Measurements from ENCODE around the gene SMURF2. TPM values are rescaled to one million over a fixed set of nuclear protein-coding genes. Genes with fewer than 3 reads are reported as not detected.

The SMURF2 gene
- total and polyA plus RNA-seq, 10 donors, result 5.4 to 35.7 (median 25.0) TPM

- H3K4me1 ChIP-seq, result peaks cover 11 to 96% (median 61%) of the 10 kb centered on the region in 6 donors
- TF ChIP-seq CTCF (IDR thresholded peaks at IDR 0.05 in 8 of 11, conservative IDR thresholded peaks at IDR 0.05 in 3 of 11) (no peak), POLR2AphosphoS5 (IDR thresholded peaks at IDR 0.05) (no peak), POLR2A (IDR thresholded peaks at IDR 0.05) (no peak)
- no peaks in the 10 kb centered on the region for H3K27me3 ChIP-seq (replicated peaks in 1 of 7)
- no peak overlapping the region for H3K4me3 ChIP-seq
- no peaks in the 10 kb centered on the region for H3K36me3 ChIP-seq
- H3K9me3 ChIP-seq, result no peaks in the 10 kb centered on the region
- peak overlapping the region in 2 of 8 donors; percentile 31 to 40 for H3K27ac ChIP-seq
- intact Hi-C loops (cut with DNase I; ENCODE audit: low total_unique reads), result no loop called here
- no peak for DNase-seq
- 68 to 85% (median 78%) methylated on average over 3 of the region's 3 CpGs for WGBS, 5 donors
These were observed 29.9 kb downstream of the SMURF2 start for GRCh38 chr17:64632194-64632593.

GRCh38 chr17:64630309-64631223 lies 31.5 kb downstream of the SMURF2 start:
- TF ChIP-seq POLR2AphosphoS5 (IDR thresholded peaks at IDR 0.05), result no peak
- no peak for TF ChIP-seq CTCF (IDR thresholded peaks at IDR 0.05 in 8 of 11, conservative IDR thresholded peaks at IDR 0.05 in 3 of 11)
- TF ChIP-seq POLR2A (IDR thresholded peaks at IDR 0.05), result no peak
- no peak overlapping the region for H3K4me3 ChIP-seq
- intact Hi-C loops (cut with DNase I; ENCODE audit: low total_unique reads), result no loop called here
- no peak for DNase-seq
- H3K4me1 ChIP-seq, result peaks cover 11 to 83% (median 55%) of the 10 kb centered on the region in 6 donors
- peaks cover 0 to 5% (median 0%) of the 10 kb centered on the region in 6 donors for H3K36me3 ChIP-seq
- no peaks in the 10 kb centered on the region for H3K27me3 ChIP-seq (replicated peaks in 1 of 7)
- H3K9me3 ChIP-seq, result no peaks in the 10 kb centered on the region
- no peak overlapping the region for H3K27ac ChIP-seq
- 85 to 90% (median 90%) methylated on average over 6 of the region's 6 CpGs for WGBS, 5 donors

- no peaks in the 10 kb centered on the region for H3K27me3 ChIP-seq (replicated peaks in 1 of 7)
- no peaks in the 10 kb centered on the region for H3K9me3 ChIP-seq
- TF ChIP-seq CTCF (IDR thresholded peaks at IDR 0.05 in 8 of 11, conservative IDR thresholded peaks at IDR 0.05 in 3 of 11) (no peak), POLR2AphosphoS5 (IDR thresholded peaks at IDR 0.05) (no peak), POLR2A (IDR thresholded peaks at IDR 0.05) (no peak)
- intact Hi-C loops (cut with DNase I; ENCODE audit: low total_unique reads), result no loop called here
- H3K27ac ChIP-seq, result no peak overlapping the region
- no peak overlapping the region for H3K4me3 ChIP-seq
- WGBS, 5 donors, result 50 to 76% (median 58%) methylated on average over 1 of the region's 1 CpG
- H3K36me3 ChIP-seq, result peaks cover 0 to 12% (median 0%) of the 10 kb centered on the region in 6 donors
- no peak for DNase-seq
- H3K4me1 ChIP-seq, result peaks cover 6 to 66% (median 49%) of the 10 kb centered on the region in 6 donors
These were observed 33.5 kb downstream of the SMURF2 start for GRCh38 chr17:64628641-64629040.

GRCh38 chr17:64627797-64628196 lies 34.3 kb downstream of the SMURF2 start:
- TF ChIP-seq CTCF (IDR thresholded peaks at IDR 0.05 in 8 of 11, conservative IDR thresholded peaks at IDR 0.05 in 3 of 11) (no peak), POLR2A (IDR thresholded peaks at IDR 0.05) (no peak), POLR2AphosphoS5 (IDR thresholded peaks at IDR 0.05) (no peak)
- DNase-seq, result no peak
- H3K27me3 ChIP-seq (replicated peaks in 1 of 7), result no peaks in the 10 kb centered on the region
- H3K4me3 ChIP-seq, result no peak overlapping the region
- H3K9me3 ChIP-seq, result no peaks in the 10 kb centered on the region
- H3K4me1 ChIP-seq, result peaks cover 6 to 66% (median 43%) of the 10 kb centered on the region in 6 donors
- H3K36me3 ChIP-seq, result peaks cover 0 to 12% (median 0%) of the 10 kb centered on the region in 6 donors
- WGBS, 5 donors, result 86 to 99% (median 95%) methylated on average over 5 of the region's 5 CpGs
- no peak overlapping the region for H3K27ac ChIP-seq
- intact Hi-C loops (cut with DNase I; ENCODE audit: low total_unique reads), result no loop called here

Data from spleen (tissue), 11 donors.